GM18519 (cell line): ENCODE results near the gene PDS5B.
"Not testable (repeated sequence)": the region's sequence is repeated elsewhere in the genome, so short reads cannot be mapped to it uniquely, and the experiment has no call there.

Experiments
- ATAC-seq: cut with Tn5 transposase; IDR thresholded peaks from one replicate; pipeline ENCODE4 v1.9.1; 2021; ENCODE audit warnings: mild to moderate bottlenecking, moderate library complexity; ENCODE audit not compliant: unreplicated experiment, low FRiP score

The PDS5B gene

DNA sequence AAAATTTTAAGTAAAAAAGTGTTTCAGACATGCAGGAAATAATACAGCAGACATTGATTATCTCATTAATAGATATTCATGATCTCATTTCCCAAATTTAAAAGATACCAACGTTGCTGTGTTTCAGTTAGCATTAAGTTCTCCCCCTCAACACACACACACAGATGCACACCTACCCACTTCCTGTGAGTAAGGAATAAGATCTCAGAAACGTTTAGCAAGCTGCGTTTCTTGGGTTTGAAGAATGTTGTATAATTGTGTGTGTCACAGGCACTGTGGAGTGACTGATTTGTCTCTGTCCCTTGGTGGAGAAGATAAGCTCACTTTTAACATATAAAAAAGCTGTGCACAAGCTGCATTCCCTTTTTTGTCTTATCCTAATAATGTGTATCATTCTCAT, 196.8 kb downstream of the PDS5B start:
- no peak for ATAC-seq

DNA sequence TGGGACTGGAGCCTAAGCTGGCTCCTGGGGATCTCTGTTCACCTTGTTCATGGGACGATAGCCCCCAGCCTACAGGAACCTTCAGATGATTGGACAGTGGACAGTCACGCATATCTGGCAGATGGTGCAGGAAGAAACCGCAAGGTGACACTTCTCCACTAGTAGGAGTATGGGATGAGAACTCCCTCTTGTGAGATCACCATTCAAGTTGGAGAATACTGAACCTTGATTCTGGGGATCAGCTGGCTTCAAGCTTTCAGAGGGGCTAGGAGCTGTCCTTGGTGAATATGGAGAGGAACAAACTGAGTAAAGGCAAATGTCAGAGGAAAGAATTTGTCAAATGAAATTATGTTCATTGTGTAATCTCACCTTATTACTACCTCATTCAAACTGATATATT, 204.5 kb downstream of the PDS5B start:
- ATAC-seq: no peak

DNA sequence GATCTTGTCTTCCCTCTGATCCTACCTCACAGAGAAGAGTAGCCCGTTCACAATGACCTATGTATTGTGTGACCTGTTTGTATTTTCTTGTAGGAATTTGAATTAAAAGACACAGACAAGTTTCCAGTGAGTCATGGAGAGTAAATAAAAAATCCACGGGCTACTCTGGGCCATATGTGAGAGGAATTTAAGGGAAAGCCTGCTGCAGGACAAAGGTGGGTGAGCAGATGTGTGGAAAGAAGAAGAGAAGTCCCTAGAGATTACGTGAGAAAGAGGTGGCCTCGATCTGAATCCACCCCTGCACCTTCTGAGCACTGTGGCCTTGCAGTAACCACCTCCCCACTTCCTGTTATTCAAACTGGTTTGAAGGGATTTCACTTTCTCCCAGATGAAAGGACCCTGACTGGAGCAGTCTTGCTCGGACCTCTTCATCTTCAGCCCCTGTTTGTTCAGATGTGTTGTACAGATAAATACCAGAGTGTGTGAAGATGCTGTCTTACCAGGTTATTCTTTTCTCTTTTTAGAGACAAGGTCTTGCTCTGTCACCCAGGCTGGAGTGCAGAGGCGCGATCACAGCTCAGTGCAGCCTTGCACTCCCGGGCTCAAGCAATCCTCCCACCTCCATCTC, 205.4 kb downstream of the PDS5B start:
- ATAC-seq: peak; percentile 68

- no peak for ATAC-seq
Measured at GRCh38 chr13:32796754-32797153, 210.5 kb downstream of the PDS5B start.

GRCh38 chr13:32802159-32802558, 215.9 kb downstream of the PDS5B start:
- no peak for ATAC-seq

DNA sequence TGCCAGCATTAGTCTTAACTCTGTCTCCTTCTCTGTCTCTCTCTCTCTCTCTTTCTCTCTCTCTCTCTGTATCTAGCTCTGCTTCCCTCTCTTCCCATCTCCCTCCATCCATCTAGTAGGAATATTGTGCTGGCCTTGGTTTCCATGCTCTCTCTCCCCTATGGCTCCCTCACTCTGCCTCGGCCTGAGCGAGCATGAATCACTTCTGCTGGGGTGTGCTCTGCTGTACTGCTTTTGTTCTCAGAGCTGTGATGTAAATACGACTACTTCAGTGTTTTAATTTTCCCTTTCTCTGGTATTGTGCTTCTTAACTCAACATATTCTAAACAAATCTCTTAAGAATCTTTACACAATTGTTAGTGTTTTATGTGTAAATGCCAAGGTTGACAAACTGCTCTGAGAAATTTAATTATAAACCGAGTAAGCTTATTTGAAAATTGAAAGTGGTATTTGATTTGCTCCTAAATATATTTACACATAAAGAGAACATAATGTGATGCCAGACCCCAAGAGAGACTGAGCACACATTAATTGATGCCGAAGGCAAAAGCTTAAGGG, 218.5 kb downstream of the PDS5B start:
- ATAC-seq: no peak

DNA sequence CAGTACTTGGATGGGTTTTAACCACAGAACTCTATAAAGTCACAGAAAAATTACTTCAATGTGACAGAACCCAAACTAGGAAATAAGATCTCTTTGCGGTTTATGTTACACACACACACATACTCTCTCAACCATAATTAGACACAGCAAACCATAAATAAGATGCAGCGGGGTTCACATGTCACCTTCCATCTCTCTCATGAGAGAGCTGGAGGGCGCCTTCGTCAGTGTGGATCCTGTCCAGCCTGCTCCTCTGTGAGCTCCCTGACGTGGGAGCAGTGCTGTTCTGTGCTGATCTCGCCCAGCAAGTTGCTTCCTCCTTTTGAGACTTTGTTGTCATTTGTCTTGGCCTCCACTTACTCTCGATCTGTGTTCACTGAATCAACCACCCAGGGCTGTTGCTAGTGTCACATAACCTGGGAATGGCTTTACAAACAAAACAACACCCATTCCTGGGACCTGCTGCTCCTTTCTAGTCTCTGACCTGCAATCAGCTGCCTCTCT, 225.1 kb downstream of the PDS5B start:
- ATAC-seq: no peak

GRCh38 chr13:32821149-32821688, 235.0 kb downstream of the PDS5B start:
- no peak for ATAC-seq

DNA sequence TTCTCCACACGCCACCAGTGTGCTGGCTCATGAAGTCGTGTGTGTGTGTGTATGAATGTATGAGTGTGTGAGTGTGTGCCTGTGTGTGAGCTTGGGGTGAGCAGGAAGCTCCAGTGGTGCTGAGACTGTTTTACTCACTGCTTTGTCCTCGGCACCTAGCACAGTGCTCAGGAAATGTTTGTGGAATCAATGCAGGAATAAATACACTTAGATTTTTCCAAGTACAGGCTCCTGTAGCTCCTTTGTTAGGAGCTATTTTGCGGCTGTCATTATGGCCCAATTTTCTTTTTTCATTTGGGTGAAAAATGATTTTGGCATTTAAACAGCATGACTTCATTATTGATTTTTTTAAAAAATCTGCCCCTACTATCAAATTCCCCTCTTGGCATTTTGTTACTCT, 236.5 kb downstream of the PDS5B start:
- no peak for ATAC-seq

DNA sequence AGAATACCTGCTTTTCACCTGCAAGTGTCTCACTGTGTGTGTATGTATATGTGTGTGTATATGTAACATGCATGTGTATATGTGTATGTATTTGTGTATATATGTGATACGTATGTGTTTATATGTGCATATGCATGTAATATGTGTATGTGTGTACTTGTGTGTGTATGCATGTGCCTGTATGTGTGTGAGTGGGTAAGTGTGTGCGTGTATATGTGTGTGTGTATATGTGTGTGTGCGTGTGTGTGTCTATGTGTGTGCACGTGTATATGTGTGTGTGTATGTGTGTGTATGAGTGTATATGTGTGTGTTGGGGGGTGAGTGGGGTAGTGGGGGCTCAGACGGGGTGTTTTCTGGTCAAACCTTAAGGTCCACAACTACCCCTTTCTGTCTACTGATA, 237.3 kb downstream of the PDS5B start:
- ATAC-seq: no peak

- no peak for ATAC-seq
Measured at GRCh38 chr13:32824061-32824460, 237.8 kb downstream of the PDS5B start.

DNA sequence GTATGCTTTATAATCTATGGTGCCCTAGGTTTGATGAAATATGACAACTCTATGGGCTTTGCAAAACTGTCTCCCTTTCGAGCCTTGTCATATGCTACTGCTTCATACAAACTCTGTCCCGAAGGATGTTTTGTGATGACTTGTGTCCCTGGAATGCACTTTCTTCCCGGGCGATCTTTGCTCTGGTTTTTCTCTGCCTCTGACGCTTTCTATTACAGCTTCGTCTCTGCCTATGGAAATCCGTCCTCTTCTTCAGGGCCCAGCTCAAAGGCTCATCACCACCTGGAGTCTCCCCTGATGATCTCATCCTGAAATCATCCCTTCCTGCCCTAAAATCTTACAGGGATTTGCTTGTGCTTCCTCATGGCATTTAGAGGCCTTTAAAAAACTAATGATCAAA, 238.4 kb downstream of the PDS5B start:
- ATAC-seq: no peak

GRCh38 chr13:32825481-32825880, 239.2 kb downstream of the PDS5B start:
- no peak for ATAC-seq

- ATAC-seq: not testable (repeated sequence)
Measured at GRCh38 chr13:32826372-32826771, 240.1 kb downstream of the PDS5B start.
